ENCODE data around the gene DZIP3. TPM values are rescaled to one million over a fixed set of nuclear protein-coding genes. Genes with fewer than 3 reads are reported as not detected.

Gene DZIP3
- total and polyA plus RNA-seq, 3 donors from 2014 or later = 42.0 to 62.8 (median 46.4) TPM

- no peaks in the 10 kb centered on the region for H3K27me3 ChIP-seq
- H3K4me1 ChIP-seq = no peaks in the 10 kb centered on the region
- 75 to 81% methylated on average over 4 of the region's 4 CpGs for WGBS, 2 donors
- no peak overlapping the region for H3K4me3 ChIP-seq
- no peak for TF ChIP-seq POLR2A (IDR thresholded peaks at IDR 0.05)
- TF ChIP-seq CTCF (IDR thresholded peaks at IDR 0.05) = no peak
- DNase-seq = no peak
- H3K36me3 ChIP-seq (ENCODE audit: low read depth, missing control alignments) = no peaks in the 10 kb centered on the region
- H3K9me3 ChIP-seq = no peaks in the 10 kb centered on the region
- intact Hi-C loops (cut with DNase I; ENCODE audit: low total_unique reads) = no loop called here
- no peak overlapping the region for H3K27ac ChIP-seq
Measured at GRCh38 chr3:108724101-108724500, 134.6 kb downstream of the DZIP3 start.

GRCh38 chr3:108728105-108728504 is 138.6 kb downstream of the DZIP3 start:
- intact Hi-C loops (cut with DNase I; ENCODE audit: low total_unique reads) = no loop called here
- DNase-seq = no peak
- H3K27ac ChIP-seq = no peak overlapping the region
- no peak for TF ChIP-seq POLR2A (IDR thresholded peaks at IDR 0.05)
- TF ChIP-seq CTCF (IDR thresholded peaks at IDR 0.05) = no peak
- no peaks in the 10 kb centered on the region for H3K4me1 ChIP-seq
- no peaks in the 10 kb centered on the region for H3K27me3 ChIP-seq
- H3K36me3 ChIP-seq (ENCODE audit: low read depth, missing control alignments) = no peaks in the 10 kb centered on the region
- H3K9me3 ChIP-seq = no peaks in the 10 kb centered on the region
- H3K4me3 ChIP-seq = no peak overlapping the region

- 63 to 67% methylated on average over 1 of the region's 1 CpG for WGBS, 2 donors
- intact Hi-C loops (cut with DNase I; ENCODE audit: low total_unique reads) = no loop called here
- Histone ChIP-seq H3K4me1 (no peaks in the 10 kb centered on the region), H3K27me3 (no peaks in the 10 kb centered on the region), H3K4me3 (no peak overlapping the region), H3K36me3 (ENCODE audit: low read depth, missing control alignments) (no peaks in the 10 kb centered on the region), H3K9me3 (no peaks in the 10 kb centered on the region), H3K27ac (no peak overlapping the region)
- TF ChIP-seq CTCF (IDR thresholded peaks at IDR 0.05) = no peak
- TF ChIP-seq POLR2A (IDR thresholded peaks at IDR 0.05) = no peak
- no peak for DNase-seq
Measured at GRCh38 chr3:108728934-108729333, 139.4 kb downstream of the DZIP3 start.

GRCh38 chr3:108736821-108737220 is 147.3 kb downstream of the DZIP3 start:
- Histone ChIP-seq H3K36me3 (ENCODE audit: low read depth, missing control alignments) (no peaks in the 10 kb centered on the region), H3K4me1 (no peaks in the 10 kb centered on the region), H3K4me3 (no peak overlapping the region), H3K27ac (no peak overlapping the region), H3K27me3 (no peaks in the 10 kb centered on the region), H3K9me3 (no peaks in the 10 kb centered on the region)
- intact Hi-C loops (cut with DNase I; ENCODE audit: low total_unique reads) = no loop called here
- no peak for TF ChIP-seq CTCF (IDR thresholded peaks at IDR 0.05)
- no peak for TF ChIP-seq POLR2A (IDR thresholded peaks at IDR 0.05)
- no peak for DNase-seq
- WGBS, 2 donors = 85 to 88% methylated on average over 6 of the region's 6 CpGs

- Histone ChIP-seq H3K27me3 (no peaks in the 10 kb centered on the region), H3K27ac (no peak overlapping the region), H3K4me1 (no peaks in the 10 kb centered on the region), H3K36me3 (ENCODE audit: low read depth, missing control alignments) (no peaks in the 10 kb centered on the region), H3K4me3 (no peak overlapping the region), H3K9me3 (no peaks in the 10 kb centered on the region)
- intact Hi-C loops (cut with DNase I; ENCODE audit: low total_unique reads) = no loop called here
- DNase-seq = no peak
- WGBS, 2 donors = 62 to 75% methylated on average over 1 of the region's 1 CpG
- TF ChIP-seq POLR2A (IDR thresholded peaks at IDR 0.05) = no peak
- no peak for TF ChIP-seq CTCF (IDR thresholded peaks at IDR 0.05)
Measured at GRCh38 chr3:108742929-108743328, 153.4 kb downstream of the DZIP3 start.

Small RNA genes lying within 50 kb of the gene (small RNA-seq; reads per million reads assigned to genes)
- gene AC092185.1 (0 reads per million in 2 donors), gene RF00156 (0 reads per million in 2 donors)

Other genes starting within 250 kb of the DZIP3 start
- gene MYH15, start 79.1 kb upstream of the DZIP3 start, total RNA-seq = 1 to 10 TPM; 1.8 to 2.2 TPM
- gene MYH15, start 79.1 kb upstream of the DZIP3 start, polyA plus RNA-seq (ENCODE audit: insufficient read depth, low read depth, low replicate concordance) = 0.91 TPM
- gene CIP2A, start 284 bp upstream of the DZIP3 start, total RNA-seq = 10 to 100 TPM; 18.0 to 23.5 TPM
- gene CIP2A, start 284 bp upstream of the DZIP3 start, polyA plus RNA-seq (ENCODE audit: insufficient read depth, low read depth, low replicate concordance) = 8.5 TPM
- gene RETNLB, start 167.7 kb downstream of the DZIP3 start, total RNA-seq = not detected
- gene RETNLB, start 167.7 kb downstream of the DZIP3 start, polyA plus RNA-seq (ENCODE audit: insufficient read depth, low read depth, low replicate concordance) = not detected
- gene TRAT1, start 233.1 kb downstream of the DZIP3 start, total RNA-seq = under 1 TPM in 1 of 2 donors, not detected in 1; 0.25 TPM
- 0.84 TPM for gene TRAT1, start 233.1 kb downstream of the DZIP3 start, polyA plus RNA-seq (ENCODE audit: insufficient read depth, low read depth, low replicate concordance)

All from testis (tissue), 3 donors.